SK-N-SH treated with all-trans-retinoic acid at 6 μM for 48 hours (cell line): Measurements from ENCODE around the gene MIOX.

Source experiments
- ATAC-seq: fragments of 200-7000 bp; cut with Tn5 transposase; 3 replicates; pipeline ENCODE4 v1.9.1; 2020; ENCODE audit warnings: mild to moderate bottlenecking, moderate library complexity
- ARNTL ChIP-seq: fragments of 450-650 bp; formaldehyde crosslinking; IDR thresholded peaks from 2 replicates; pipeline ENCODE4 v1.5.0; 2020; ENCODE audit warnings: low read depth, mild to moderate bottlenecking, moderate library complexity, borderline replicate concordance
- CREB5 ChIP-seq: fragments of 250-450 bp; sonication (Bioruptor Pico); IDR thresholded peaks from 2 replicates; pipeline ENCODE4 v1.5.1; 2020; ENCODE audit warnings: low read depth, mild to moderate bottlenecking, moderate library complexity
- CSDC2 ChIP-seq: fragments of 250-450 bp; sonication (Bioruptor Pico); IDR thresholded peaks from 2 replicates; pipeline ENCODE4 v1.5.0; 2020; ENCODE audit warnings: mild to moderate bottlenecking, moderate library complexity
- CSRNP3 ChIP-seq: fragments of 250-450 bp; sonication (Bioruptor Pico); IDR thresholded peaks from 2 replicates; pipeline ENCODE4 v1.5.1; 2021; ENCODE audit warnings: mild to moderate bottlenecking, moderate library complexity
- GLIS3 ChIP-seq: fragments of 250-450 bp; sonication (Bioruptor Pico); IDR thresholded peaks from 2 replicates; pipeline ENCODE4 v1.5.0; 2020; ENCODE audit warnings: mild to moderate bottlenecking, moderate library complexity
- OSR1 ChIP-seq: fragments of 250-450 bp; sonication (Bioruptor Pico); IDR thresholded peaks from 2 replicates; pipeline ENCODE4 v1.8.0; 2022; ENCODE audit warnings: moderate library complexity, mild to moderate bottlenecking, inconsistent platforms
- POU6F1 ChIP-seq: fragments of 250-450 bp; sonication (Bioruptor Pico); IDR thresholded peaks from 2 replicates; pipeline ENCODE4 v1.8.0; 2021; ENCODE audit warnings: low read depth, mild to moderate bottlenecking, moderate library complexity, borderline replicate concordance
- ZFP3 ChIP-seq: fragments of 250-450 bp; sonication (Bioruptor Pico); IDR thresholded peaks from 2 replicates; pipeline ENCODE4 v1.5.0; 2020; ENCODE audit warnings: mild to moderate bottlenecking, moderate library complexity
- ZNF70 ChIP-seq: fragments of 450-650 bp; formaldehyde crosslinking; IDR thresholded peaks from 2 replicates; pipeline ENCODE4 v1.5.0; 2020; ENCODE audit warnings: mild to moderate bottlenecking, moderate library complexity
- ZNF8 ChIP-seq: fragments of 450-650 bp; formaldehyde crosslinking; IDR thresholded peaks from 2 replicates; pipeline ENCODE4 v1.5.0; 2020; ENCODE audit warnings: mild to moderate bottlenecking, moderate library complexity

Gene MIOX

GRCh38 chr22:50537765-50538164 lies 51.1 kb downstream of the MIOX start:
- ATAC-seq, result no peak
- no peak for TF ChIP-seq ZNF8 (CRISPR knock-in tag)
- no peak for TF ChIP-seq CSRNP3
- TF ChIP-seq ARNTL (CRISPR knock-in tag), result no peak
- no peak for TF ChIP-seq GLIS3 (CRISPR knock-in tag)
- no peak for TF ChIP-seq CSDC2 (CRISPR knock-in tag)
- TF ChIP-seq OSR1 (CRISPR knock-in tag), result no peak
- TF ChIP-seq CREB5 (CRISPR knock-in tag), result no peak
- TF ChIP-seq ZNF70, result no peak
- TF ChIP-seq ZFP3 (CRISPR knock-in tag), result no peak
- TF ChIP-seq POU6F1 (CRISPR knock-in tag), result no peak
